Measurements from ENCODE around the gene LTBP4.

LTBP4 gene

GRCh38 chr19:40666803-40667438 lies 65.8 kb downstream of the LTBP4 start:
- no peak overlapping the region for H3K9ac ChIP-seq (ENCODE audit: low read depth, low read length)
- H3K27me3 ChIP-seq (ENCODE audit: insufficient read depth, low read length): peaks cover 7% of the 10 kb centered on the region; the same call in 1 of the 2 replicates
- no peak overlapping the region for H3K27ac ChIP-seq (ENCODE audit: low read length)

GRCh38 chr19:40667602-40668001 lies 66.4 kb downstream of the LTBP4 start:
- peaks cover 7% of the 10 kb centered on the region; the same call in 1 of the 2 replicates for H3K27me3 ChIP-seq (ENCODE audit: insufficient read depth, low read length)
- no peaks in the 10 kb centered on the region for H3K4me1 ChIP-seq (ENCODE audit: insufficient read depth, low read length)
- peaks cover 42% of the 10 kb centered on the region for H3K36me3 ChIP-seq (ENCODE audit: insufficient read depth, low read depth, low read length)
- H3K9me3 ChIP-seq (ENCODE audit: insufficient read depth, low read depth, low read length): no peaks in the 10 kb centered on the region
- H3K27ac ChIP-seq (ENCODE audit: low read length): no peak overlapping the region
- no peak overlapping the region for H3K4me3 ChIP-seq (ENCODE audit: low read length)
- no peak overlapping the region for H3K9ac ChIP-seq (ENCODE audit: low read depth, low read length)

More at GRCh38 chr19:40666803-40667438, 65.8 kb downstream of the LTBP4 start:
- Histone ChIP-seq H3K4me3 (ENCODE audit: low read length) (no peak overlapping the region), H3K4me1 (ENCODE audit: insufficient read depth, low read length) (no peaks in the 10 kb centered on the region), H3K9me3 (ENCODE audit: insufficient read depth, low read depth, low read length) (no peaks in the 10 kb centered on the region), H3K36me3 (ENCODE audit: insufficient read depth, low read depth, low read length) (peaks cover 37% of the 10 kb centered on the region)

- Histone ChIP-seq H3K36me3 (ENCODE audit: insufficient read depth, low read depth, low read length) (peaks cover 57% of the 10 kb centered on the region), H3K27ac (ENCODE audit: low read length) (no peak overlapping the region), H3K27me3 (ENCODE audit: insufficient read depth, low read length) (peaks cover 2% of the 10 kb centered on the region; the same call in 1 of the 2 replicates), H3K4me3 (ENCODE audit: low read length) (no peak overlapping the region), H3K4me1 (ENCODE audit: insufficient read depth, low read length) (no peaks in the 10 kb centered on the region), H3K9ac (ENCODE audit: low read depth, low read length) (no peak overlapping the region), H3K9me3 (ENCODE audit: insufficient read depth, low read depth, low read length) (no peaks in the 10 kb centered on the region)
Measured at GRCh38 chr19:40668991-40669614, 67.9 kb downstream of the LTBP4 start.

GRCh38 chr19:40671404-40671803 lies 70.2 kb downstream of the LTBP4 start:
- Histone ChIP-seq H3K9ac (ENCODE audit: low read depth, low read length) (no peak overlapping the region), H3K36me3 (ENCODE audit: insufficient read depth, low read depth, low read length) (peaks cover 76% of the 10 kb centered on the region), H3K4me3 (ENCODE audit: low read length) (no peak overlapping the region), H3K9me3 (ENCODE audit: insufficient read depth, low read depth, low read length) (no peaks in the 10 kb centered on the region), H3K4me1 (ENCODE audit: insufficient read depth, low read length) (no peaks in the 10 kb centered on the region), H3K27ac (ENCODE audit: low read length) (no peak overlapping the region), H3K27me3 (ENCODE audit: insufficient read depth, low read length) (no peaks in the 10 kb centered on the region)

- H3K36me3 ChIP-seq (ENCODE audit: insufficient read depth, low read depth, low read length): peaks cover 81% of the 10 kb centered on the region
- H3K27ac ChIP-seq (ENCODE audit: low read length): no peak overlapping the region
Measured at GRCh38 chr19:40672038-40672437, 70.9 kb downstream of the LTBP4 start.

GRCh38 chr19:40672573-40673299 lies 71.6 kb downstream of the LTBP4 start:
- Histone ChIP-seq H3K9ac (ENCODE audit: low read depth, low read length) (no peak overlapping the region), H3K4me1 (ENCODE audit: insufficient read depth, low read length) (no peaks in the 10 kb centered on the region), H3K27me3 (ENCODE audit: insufficient read depth, low read length) (no peaks in the 10 kb centered on the region), H3K9me3 (ENCODE audit: insufficient read depth, low read depth, low read length) (no peaks in the 10 kb centered on the region), H3K27ac (ENCODE audit: low read length) (no peak overlapping the region), H3K36me3 (ENCODE audit: insufficient read depth, low read depth, low read length) (peaks cover 88% of the 10 kb centered on the region), H3K4me3 (ENCODE audit: low read length) (no peak overlapping the region)

More at GRCh38 chr19:40672038-40672437, 70.9 kb downstream of the LTBP4 start:
- H3K27me3 ChIP-seq (ENCODE audit: insufficient read depth, low read length): no peaks in the 10 kb centered on the region
- no peak overlapping the region for H3K4me3 ChIP-seq (ENCODE audit: low read length)
- no peaks in the 10 kb centered on the region for H3K9me3 ChIP-seq (ENCODE audit: insufficient read depth, low read depth, low read length)
- no peaks in the 10 kb centered on the region for H3K4me1 ChIP-seq (ENCODE audit: insufficient read depth, low read length)
- no peak overlapping the region for H3K9ac ChIP-seq (ENCODE audit: low read depth, low read length)

- no peak overlapping the region for H3K9ac ChIP-seq (ENCODE audit: low read depth, low read length)
- H3K36me3 ChIP-seq (ENCODE audit: insufficient read depth, low read depth, low read length): peaks cover 89% of the 10 kb centered on the region
- no peaks in the 10 kb centered on the region for H3K27me3 ChIP-seq (ENCODE audit: insufficient read depth, low read length)
- H3K27ac ChIP-seq (ENCODE audit: low read length): no peak overlapping the region
- no peaks in the 10 kb centered on the region for H3K4me1 ChIP-seq (ENCODE audit: insufficient read depth, low read length)
- no peak overlapping the region for H3K4me3 ChIP-seq (ENCODE audit: low read length)
- no peaks in the 10 kb centered on the region for H3K9me3 ChIP-seq (ENCODE audit: insufficient read depth, low read depth, low read length)
Measured at GRCh38 chr19:40673397-40673796, 72.2 kb downstream of the LTBP4 start.

GRCh38 chr19:40674291-40674690 lies 73.1 kb downstream of the LTBP4 start:
- Histone ChIP-seq H3K4me3 (ENCODE audit: low read length) (no peak overlapping the region), H3K4me1 (ENCODE audit: insufficient read depth, low read length) (no peaks in the 10 kb centered on the region), H3K27ac (ENCODE audit: low read length) (no peak overlapping the region), H3K36me3 (ENCODE audit: insufficient read depth, low read depth, low read length) (peaks cover 87% of the 10 kb centered on the region), H3K27me3 (ENCODE audit: insufficient read depth, low read length) (no peaks in the 10 kb centered on the region), H3K9ac (ENCODE audit: low read depth, low read length) (no peak overlapping the region), H3K9me3 (ENCODE audit: insufficient read depth, low read depth, low read length) (no peaks in the 10 kb centered on the region)

GRCh38 chr19:40677156-40677555 lies 76.0 kb downstream of the LTBP4 start:
- Histone ChIP-seq H3K9me3 (ENCODE audit: insufficient read depth, low read depth, low read length) (no peaks in the 10 kb centered on the region), H3K9ac (ENCODE audit: low read depth, low read length) (no peak overlapping the region), H3K36me3 (ENCODE audit: insufficient read depth, low read depth, low read length) (peaks cover 83% of the 10 kb centered on the region), H3K4me3 (ENCODE audit: low read length) (no peak overlapping the region), H3K4me1 (ENCODE audit: insufficient read depth, low read length) (no peaks in the 10 kb centered on the region), H3K27me3 (ENCODE audit: insufficient read depth, low read length) (no peaks in the 10 kb centered on the region), H3K27ac (ENCODE audit: low read length) (no peak overlapping the region)

All from iPS-20b (cell line).